Measurements from ENCODE around the gene ZNF213.

The ZNF213 gene

GRCh38 chr16:3134338-3135125 is at the start of gene ZNF213:
Gene ZNF213, plus strand, starts transcription at chr16:3135029. Its CDS starts 2,252 bp downstream, at chr16:3137281.
- DNase-seq (ENCODE audit: low read depth, low spot score) = peak; percentile 95

- no peak for DNase-seq (ENCODE audit: low read depth, low spot score)
Measured at GRCh38 chr16:3085868-3086595, 48.8 kb upstream of the ZNF213 start.

GRCh38 chr16:3086596-3087242 is 48.1 kb upstream of the ZNF213 start:
- no peak for DNase-seq (ENCODE audit: low read depth, low spot score)

GRCh38 chr16:3087243-3088235 is 47.3 kb upstream of the ZNF213 start:
- no peak for DNase-seq (ENCODE audit: low read depth, low spot score)

GRCh38 chr16:3088450-3088849 is 46.4 kb upstream of the ZNF213 start:
- no peak for DNase-seq (ENCODE audit: low read depth, low spot score)

- DNase-seq (ENCODE audit: low read depth, low spot score) = no peak
Measured at GRCh38 chr16:3088925-3089716, 45.7 kb upstream of the ZNF213 start.

GRCh38 chr16:3089717-3090592 is 44.9 kb upstream of the ZNF213 start:
- no peak for DNase-seq (ENCODE audit: low read depth, low spot score)

- DNase-seq (ENCODE audit: low read depth, low spot score) = no peak
Measured at GRCh38 chr16:3091551-3091950, 43.3 kb upstream of the ZNF213 start.

GRCh38 chr16:3092501-3092941 is 42.3 kb upstream of the ZNF213 start:
- DNase-seq (ENCODE audit: low read depth, low spot score) = no peak

- DNase-seq (ENCODE audit: low read depth, low spot score) = no peak
Measured at GRCh38 chr16:3094289-3095027, 40.4 kb upstream of the ZNF213 start.

- DNase-seq (ENCODE audit: low read depth, low spot score) = no peak
Measured at GRCh38 chr16:3095869-3096268, 39.0 kb upstream of the ZNF213 start.

GRCh38 chr16:3096362-3096761 is 38.5 kb upstream of the ZNF213 start:
- no peak for DNase-seq (ENCODE audit: low read depth, low spot score)

- no peak for DNase-seq (ENCODE audit: low read depth, low spot score)
Measured at GRCh38 chr16:3097266-3097665, 37.6 kb upstream of the ZNF213 start.

- DNase-seq (ENCODE audit: low read depth, low spot score) = no peak
Measured at GRCh38 chr16:3098459-3099394, 36.1 kb upstream of the ZNF213 start, which contains the start of gene ZSCAN10. Gene ZSCAN10, minus strand, starts transcription at chr16:3099294. Its CDS starts 6,357 bp downstream, at chr16:3092937.

- DNase-seq (ENCODE audit: low read depth, low spot score) = no peak
Measured at GRCh38 chr16:3099395-3099731, 35.5 kb upstream of the ZNF213 start.

- DNase-seq (ENCODE audit: low read depth, low spot score) = no peak
Measured at GRCh38 chr16:3099732-3100499, 34.9 kb upstream of the ZNF213 start.
